ENCODE data around the gene CUX1.
A peak's percentile ranks its signal among the peaks of the same experiment; 100 is the strongest.

CUX1 gene

GRCh38 chr7:102230593-102230992 is 413.2 kb downstream of the CUX1 start:
- DNase-seq: no peak

GRCh38 chr7:102232611-102233286 is 415.3 kb downstream of the CUX1 start:
- no peak for DNase-seq

- no peak for DNase-seq
These were observed 416.7 kb downstream of the CUX1 start for GRCh38 chr7:102234131-102234530.

DNA sequence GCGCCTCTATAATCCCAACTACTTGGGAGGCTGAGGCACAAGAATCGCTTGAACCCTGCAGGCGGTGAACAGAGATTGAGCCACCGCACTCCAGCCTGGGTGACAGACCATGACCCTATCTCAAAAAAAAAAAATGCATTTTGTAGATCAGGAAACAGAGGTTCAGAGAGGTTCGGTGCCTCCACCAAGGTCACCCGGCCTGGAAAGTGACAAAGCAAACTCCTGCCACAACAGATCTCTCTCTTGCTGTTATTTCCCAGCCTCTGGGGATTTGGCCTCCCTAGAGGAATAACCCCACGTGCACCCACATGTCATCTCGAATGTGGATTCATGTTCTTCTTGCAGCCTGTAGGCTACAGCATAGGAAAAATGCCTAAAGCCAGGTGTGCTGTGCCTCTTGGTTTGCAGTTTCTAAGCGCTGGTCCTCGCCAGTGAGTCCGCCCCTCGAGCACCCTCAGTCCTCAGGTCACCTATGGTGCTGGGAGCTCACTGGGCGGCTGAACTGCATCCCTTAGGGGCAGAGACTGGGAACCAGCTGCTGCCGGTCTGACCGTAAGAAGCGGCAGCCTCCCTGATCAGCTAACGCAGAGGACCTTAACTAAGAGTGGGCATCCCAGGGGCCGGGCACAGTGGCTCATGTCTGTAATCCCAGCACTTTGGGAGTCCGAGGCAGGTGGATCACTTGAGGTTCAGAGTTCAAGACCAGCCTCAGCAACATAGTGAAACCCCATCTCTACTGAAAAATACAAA is 417.6 kb downstream of the CUX1 start:
- DNase-seq: no peak

DNA sequence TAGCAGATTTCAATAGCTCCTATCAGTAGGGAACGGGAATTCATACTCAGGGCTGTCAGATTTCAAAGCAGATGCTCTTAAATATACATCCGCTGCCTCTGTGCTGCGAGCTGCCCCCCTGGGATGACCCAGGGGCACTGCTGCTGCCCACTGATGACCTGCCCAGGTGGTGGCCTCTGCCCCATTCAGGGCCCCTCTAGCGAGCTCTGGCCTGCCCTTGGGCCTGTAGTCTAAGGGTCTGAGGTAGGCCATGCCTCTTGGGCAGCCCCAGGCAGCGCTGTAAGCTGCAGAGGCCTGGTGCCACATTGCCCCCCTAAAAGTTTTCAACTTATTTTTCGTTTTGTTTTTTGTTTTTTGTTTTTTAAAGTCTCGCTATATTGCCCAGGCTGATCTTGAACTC is 418.7 kb downstream of the CUX1 start:
- DNase-seq: no peak

- peak; percentile 19 for DNase-seq
These were observed 419.3 kb downstream of the CUX1 start for GRCh38 chr7:102236592-102237287.

DNA sequence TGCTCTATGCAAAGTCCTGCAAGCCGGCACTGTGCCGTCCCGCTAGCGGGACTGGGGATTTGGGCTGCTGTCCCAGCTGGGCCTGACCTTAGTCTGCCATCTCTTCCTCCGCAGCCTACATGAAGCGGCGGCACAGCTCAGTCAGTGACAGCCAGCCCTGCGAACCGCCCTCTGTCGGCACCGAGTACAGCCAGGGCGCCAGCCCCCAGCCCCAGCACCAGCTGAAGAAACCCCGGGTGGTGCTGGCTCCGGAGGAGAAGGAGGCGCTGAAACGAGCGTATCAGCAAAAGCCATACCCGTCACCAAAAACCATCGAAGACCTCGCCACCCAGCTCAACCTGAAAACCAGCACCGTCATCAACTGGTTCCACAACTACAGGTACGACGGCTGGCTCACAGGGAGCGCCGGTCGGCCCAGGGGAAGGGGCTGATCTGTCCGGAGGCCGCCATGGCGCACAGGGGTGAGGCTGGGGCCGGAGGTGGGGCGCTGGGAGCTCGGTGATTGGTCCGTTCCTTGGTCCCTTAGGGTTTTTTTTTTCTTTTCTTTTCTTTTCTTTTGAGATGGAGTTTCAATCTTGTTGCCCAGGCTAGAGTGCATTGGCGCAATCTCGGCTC is 421.9 kb downstream of the CUX1 start:
- no peak for DNase-seq

- DNase-seq: no peak
These were observed 424.0 kb downstream of the CUX1 start for GRCh38 chr7:102241431-102241830.

GRCh38 chr7:102244601-102245000 is 427.2 kb downstream of the CUX1 start:
- no peak for DNase-seq

- no peak for DNase-seq
These were observed 430.6 kb downstream of the CUX1 start for GRCh38 chr7:102248081-102248455.

DNA sequence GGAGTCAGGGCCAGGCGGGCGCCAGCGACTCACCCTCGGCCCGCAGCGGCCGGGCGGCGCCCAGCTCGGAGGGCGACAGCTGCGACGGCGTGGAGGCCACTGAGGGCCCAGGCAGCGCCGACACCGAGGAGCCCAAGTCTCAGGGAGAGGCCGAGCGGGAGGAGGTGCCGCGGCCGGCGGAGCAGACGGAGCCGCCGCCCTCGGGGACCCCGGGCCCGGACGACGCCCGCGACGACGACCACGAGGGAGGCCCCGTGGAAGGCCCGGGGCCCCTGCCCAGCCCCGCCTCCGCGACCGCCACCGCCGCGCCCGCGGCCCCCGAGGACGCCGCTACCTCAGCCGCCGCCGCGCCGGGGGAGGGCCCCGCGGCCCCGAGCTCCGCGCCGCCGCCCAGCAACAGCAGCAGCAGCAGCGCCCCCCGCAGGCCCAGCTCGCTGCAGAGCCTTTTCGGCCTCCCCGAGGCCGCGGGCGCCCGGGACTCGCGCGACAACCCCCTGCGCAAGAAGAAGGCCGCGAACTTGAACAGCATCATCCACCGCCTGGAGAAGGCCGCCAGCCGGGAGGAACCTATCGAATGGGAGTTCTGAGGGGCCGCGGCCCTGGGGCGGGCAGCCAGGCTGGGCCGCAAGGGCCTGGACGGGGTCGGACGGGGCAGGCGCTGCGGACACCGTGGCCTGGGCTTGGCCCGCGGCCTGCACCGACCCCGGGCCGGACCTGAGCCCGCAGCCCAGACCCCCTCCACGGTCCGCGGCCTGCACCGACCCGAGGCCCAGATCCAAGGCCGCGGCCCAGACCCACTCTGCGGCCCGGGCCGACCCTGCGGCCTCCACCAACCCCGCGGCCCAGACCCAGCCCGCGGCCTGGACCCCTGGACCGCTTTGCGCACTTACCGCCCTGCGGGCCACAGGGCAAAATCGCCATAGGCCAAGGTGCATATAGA is 431.3 kb downstream of the CUX1 start:
- no peak for DNase-seq

GRCh38 chr7:102251531-102252365 is 434.3 kb downstream of the CUX1 start:
- DNase-seq: no peak

DNA sequence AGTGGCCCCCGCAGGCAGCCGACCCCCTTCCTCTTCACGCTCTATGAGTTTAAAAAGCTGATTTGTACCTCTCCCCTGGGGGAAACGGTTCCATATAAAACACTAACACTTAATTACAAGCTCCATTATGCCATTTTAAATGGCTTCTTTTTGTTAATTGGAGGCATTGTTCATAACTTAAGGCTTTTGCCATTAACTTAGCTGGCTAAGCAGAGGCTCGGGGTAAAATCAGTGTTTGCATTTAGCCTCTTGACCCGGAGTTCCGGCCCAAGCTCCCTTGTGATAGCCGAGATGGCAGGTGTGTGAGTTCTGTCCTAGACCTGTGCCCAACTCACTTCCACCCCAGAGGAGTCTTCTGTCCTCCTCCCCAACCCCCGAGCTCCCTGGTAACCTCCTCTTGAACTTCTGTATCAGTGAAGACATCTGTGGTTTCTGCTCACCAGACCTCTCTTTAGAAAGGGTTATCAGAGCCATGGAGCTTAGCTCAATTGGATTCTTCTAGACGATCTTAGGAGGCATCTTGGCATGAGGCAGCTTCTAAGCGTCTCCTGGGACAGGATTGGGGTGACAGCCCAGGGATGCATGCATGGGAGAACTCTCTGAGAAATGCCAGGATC is 435.0 kb downstream of the CUX1 start:
- no peak for DNase-seq

DNA sequence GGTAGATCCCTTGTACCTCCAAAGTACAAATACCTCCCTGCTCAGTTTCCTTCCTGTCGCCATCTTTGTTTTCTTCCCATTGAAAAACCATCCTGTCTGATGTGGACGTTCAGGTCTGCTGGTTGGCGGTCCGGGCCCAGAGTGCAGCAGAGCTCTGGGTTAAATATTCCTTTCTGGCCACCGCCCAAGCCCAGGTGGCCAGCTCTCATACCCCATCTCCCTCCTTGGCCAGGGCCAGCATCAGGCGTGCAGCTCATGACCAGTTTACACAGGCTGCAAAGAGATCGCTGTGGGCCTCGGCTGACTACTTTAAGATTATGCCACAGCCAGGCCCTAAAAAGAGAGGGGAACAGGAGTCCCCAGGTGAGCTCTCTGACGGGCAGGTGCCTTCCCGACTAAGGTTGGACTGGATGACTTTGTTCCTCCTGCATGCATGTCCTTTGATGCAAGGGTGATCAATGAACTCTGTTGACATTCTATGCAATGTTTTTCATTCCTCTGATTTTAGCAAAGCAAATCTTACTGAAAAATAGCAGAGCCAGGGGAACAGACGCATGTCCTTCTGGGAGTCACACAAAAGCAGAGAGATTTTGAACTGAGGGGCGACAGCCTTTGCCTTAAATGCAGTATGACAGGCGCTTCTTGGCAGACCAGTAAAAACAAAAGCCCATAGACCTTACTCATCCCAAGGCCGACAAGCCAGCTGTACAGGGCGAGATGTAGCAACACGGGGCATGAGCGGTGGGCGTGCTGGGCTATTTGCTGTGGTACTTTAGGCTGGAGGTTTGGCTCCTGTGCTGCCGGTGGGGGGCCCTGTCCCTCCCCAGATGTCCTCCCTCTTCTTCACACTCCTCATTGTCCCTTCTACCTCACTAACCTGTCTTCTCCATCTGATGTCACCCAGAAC is 435.9 kb downstream of the CUX1 start:
- no peak for DNase-seq

GRCh38 chr7:102253973-102254370 is 436.5 kb downstream of the CUX1 start:
- DNase-seq: no peak

DNA sequence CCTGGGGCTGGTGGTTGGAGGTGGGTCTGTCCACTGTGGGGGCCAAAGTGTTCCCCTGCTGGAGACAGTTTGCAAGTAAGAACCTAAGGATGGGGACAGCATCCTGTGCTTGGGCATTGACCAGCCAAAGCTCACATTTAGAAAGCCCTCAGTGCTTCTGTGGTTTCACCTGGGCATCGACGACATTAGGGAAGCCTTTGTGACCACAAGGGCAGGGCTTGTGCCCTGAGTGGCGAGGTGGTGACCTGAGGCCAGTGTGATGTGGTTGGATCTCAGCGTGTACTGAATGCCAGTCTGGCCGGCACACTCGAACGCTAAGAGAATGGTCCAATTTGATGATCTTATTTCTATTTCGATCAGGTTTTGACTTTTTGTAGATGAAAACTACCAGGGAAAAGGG is 437.1 kb downstream of the CUX1 start:
- no peak for DNase-seq

GRCh38 chr7:102255501-102255900 is 438.1 kb downstream of the CUX1 start:
- no peak for DNase-seq

- no peak for DNase-seq
These were observed 438.5 kb downstream of the CUX1 start for GRCh38 chr7:102255916-102256315.

- no peak for DNase-seq
These were observed 440.8 kb downstream of the CUX1 start for GRCh38 chr7:102258073-102258748.

All from T-helper 9 cell (primary cell).